Heart right ventricle (tissue), 16 donors: Measurements from ENCODE around the gene METTL15. TPM values are rescaled to one million over a fixed set of nuclear protein-coding genes. Genes with fewer than 3 reads are reported as not detected.

Experiments used
- ATAC-seq, 8 donors: fragments of 200-7000 bp; cut with Tn5 transposase; one replicate each; pipeline ENCODE4 v1.9.1; 2020; ENCODE audit warnings: mild to moderate bottlenecking in 8 of 8, moderate library complexity in 8 of 8, moderate number of reproducible peaks in 1 of 8
- DNase-seq, 2 donors: peaks; one replicate each; pipeline ENCODE4 v3.0.0-alpha.2; 2020
- H3K27ac ChIP-seq, 10 donors: fragments of 200-600 bp; sonication (generic) in 2 of 10; one replicate each; pipeline versions ENCODE4 v1.5.0 to v1.8.0; 2020 to 2022; ENCODE audit warnings: mild to moderate bottlenecking in 3 of 10
- H3K27me3 ChIP-seq, 7 donors: fragments of 200-600 bp; one replicate each; pipeline ENCODE4 v1.8.0; 2021 to 2022; ENCODE audit warnings: mild to moderate bottlenecking in 2 of 7
- H3K36me3 ChIP-seq, 9 donors: fragments of 200-600 bp; sonication (generic) in 1 of 9; one replicate each; pipeline versions ENCODE4 v1.5.0 to v1.8.0; 2020 to 2022; ENCODE audit warnings: mild to moderate bottlenecking in 2 of 9
- H3K4me1 ChIP-seq, 9 donors: fragments of 200-600 bp; sonication (generic) in 1 of 9; one replicate each; pipeline versions ENCODE4 v1.5.0 to v1.8.0; 2020 to 2022; ENCODE audit warnings: mild to moderate bottlenecking in 4 of 9
- H3K4me3 ChIP-seq, 10 donors: fragments of 200-600 bp; sonication (generic) in 2 of 10; one replicate each; pipeline versions ENCODE4 v1.5.0 to v1.8.0; 2020 to 2022; ENCODE audit warnings: mild to moderate bottlenecking in 7 of 10, moderate library complexity in 2 of 10
- H3K9me3 ChIP-seq, 11 donors: fragments of 200-600 bp in 10 of 11; sonication (generic) in 2 of 11; one replicate each; pipeline versions ENCODE4 v1.5.0 to v1.8.0; 2013 to 2022; ENCODE audit warnings: mild to moderate bottlenecking in 2 of 11, control low read depth in 1 of 11, moderate library complexity in 1 of 11
- WGBS, 2 donors: extraction: QIAGEN DNeasy Blood & Tissue Kit; methylation state at CpG; one replicate each; pipeline ENCODE4 v1.1.7; 2013; ENCODE audit warnings: inconsistent platforms in 1 of 2; 5-methylcytosine and 5-hydroxymethylcytosine counted together
- intact Hi-C, 10 donors: fragments of 100-400 bp; cut with DNase I; formaldehyde crosslinking; loops; one replicate each; pipeline versions ENCODE4 v1.11.1 to v1.14.2; 2022
- polyA plus RNA-seq, 2 donors: library from polyadenylated mRNA; stranded (reverse); fragments of 200-250 nt; gene quantifications; one replicate each; pipeline ENCODE4 v1.2.3, GENCODE V29; 2013
- total RNA-seq, 10 donors: library from RNA; stranded (reverse); fragmentation: NEBNext Ultra II Directional in 3 of 10; extraction: Animal tissue kit (Norgen Biotek cat#: 25700) in 3 of 10; gene quantifications; one replicate each; pipeline versions ENCODE4 v1.2.1 to v1.2.4, GENCODE V29; 2021 to 2023
- TF ChIP-seq, protein P1 (sequence below), 9 donors: fragments of 200-600 bp; sonication (generic) in 2 of 9; IDR thresholded peaks; one replicate each; pipeline versions ENCODE4 v1.5.0 to v1.8.0; 2021 to 2022; ENCODE audit warnings: antibody characterized with exemption in 9 of 9, mild to moderate bottlenecking in 5 of 9, moderate library complexity in 1 of 9
- donor health status: Arrhythmogenic right ventricular cardiomyopathy.
- donor health status: ischemic (EF 13 %, LVEDD 7.1; RV severe dilation, severe dysfunction).
- donor health status: healthy with polysubstance abuse.
- donor health status: DM: no; HTN: yes; CAD: no.
- donor health status: DM: no; HTN: no; CAD: no.
- donor health status: ischemic (EF 25% LVEDD 6.9; RV normal size, moderate dysfunction).
- donor health status: ischemic (EF 25% LVEDD 5.7; RV mildly dilated, moderate dysfunction).
- donor health status: healthy.
- donor health status: DM: yes; HTN: yes; CAD: no.
- donor health status: Ischemic cardiomyopathy.
- donor health status: ischemic (EF 35%, LVEDD 5.7; RV mildly dilated, moderate dysfunction).
- donor health status: nonischemic (EF 11% LVEDD 7.7; RV severe dilation, severe dysfunction).
- donor health status: DM: yes; HTN: yes; CAD: no.
- donor health status: PGD.
- donor health status: ischemic (EF 29% LVEDD 5.4; RV normal size, mild dysfunction).
- donor health status: nonischemic (EF 23%, LVEDD 6.1; RV moderate dilation, normal function).

METTL15 gene
- total and polyA plus RNA-seq, 12 donors, result 4.7 to 13.6 (median 11.8) TPM

- Histone ChIP-seq H3K4me3 (no peak overlapping the region), H3K27me3 (no peaks in the 10 kb centered on the region), H3K36me3 (no peaks in the 10 kb centered on the region), H3K27ac (no peak overlapping the region), H3K4me1 (peaks cover 0 to 4% (median 0%) of the 10 kb centered on the region in 9 donors), H3K9me3 (peaks cover 0 to 10% (median 0%) of the 10 kb centered on the region in 11 donors)
- intact Hi-C loops, result no loop called here
- ATAC-seq (no peak), DNase-seq (no peak)
- 66 to 70% methylated on average over 4 of the region's 4 CpGs for WGBS, 2 donors
- TF ChIP-seq, protein P1, sequence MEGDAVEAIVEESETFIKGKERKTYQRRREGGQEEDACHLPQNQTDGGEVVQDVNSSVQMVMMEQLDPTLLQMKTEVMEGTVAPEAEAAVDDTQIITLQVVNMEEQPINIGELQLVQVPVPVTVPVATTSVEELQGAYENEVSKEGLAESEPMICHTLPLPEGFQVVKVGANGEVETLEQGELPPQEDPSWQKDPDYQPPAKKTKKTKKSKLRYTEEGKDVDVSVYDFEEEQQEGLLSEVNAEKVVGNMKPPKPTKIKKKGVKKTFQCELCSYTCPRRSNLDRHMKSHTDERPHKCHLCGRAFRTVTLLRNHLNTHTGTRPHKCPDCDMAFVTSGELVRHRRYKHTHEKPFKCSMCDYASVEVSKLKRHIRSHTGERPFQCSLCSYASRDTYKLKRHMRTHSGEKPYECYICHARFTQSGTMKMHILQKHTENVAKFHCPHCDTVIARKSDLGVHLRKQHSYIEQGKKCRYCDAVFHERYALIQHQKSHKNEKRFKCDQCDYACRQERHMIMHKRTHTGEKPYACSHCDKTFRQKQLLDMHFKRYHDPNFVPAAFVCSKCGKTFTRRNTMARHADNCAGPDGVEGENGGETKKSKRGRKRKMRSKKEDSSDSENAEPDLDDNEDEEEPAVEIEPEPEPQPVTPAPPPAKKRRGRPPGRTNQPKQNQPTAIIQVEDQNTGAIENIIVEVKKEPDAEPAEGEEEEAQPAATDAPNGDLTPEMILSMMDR (IDR thresholded peaks at IDR 0.05), result no peak
Measured at GRCh38 chr11:28232649-28233048, 124.5 kb downstream of the METTL15 start.

DNA sequence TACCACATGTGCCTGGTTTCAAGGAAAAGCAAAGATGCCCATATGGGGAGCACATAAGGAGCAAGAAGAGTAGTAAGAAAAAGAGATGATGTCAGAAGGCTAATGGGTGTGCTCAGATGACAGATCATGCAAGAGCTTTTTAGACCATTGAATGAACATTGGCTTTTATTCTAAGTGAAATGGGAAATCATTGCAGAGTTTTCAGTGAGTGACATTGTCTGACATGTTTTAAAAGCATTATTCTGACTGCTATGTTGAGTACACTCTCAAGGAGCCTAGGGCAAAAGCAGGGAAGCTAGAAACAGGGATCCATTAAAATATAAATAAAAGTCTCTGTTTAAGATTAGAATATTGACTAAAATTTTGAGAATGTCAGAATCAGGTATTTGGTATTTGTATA is 133.6 kb downstream of the METTL15 start:
- Histone ChIP-seq H3K9me3 (no peaks in the 10 kb centered on the region), H3K27ac (no peak overlapping the region), H3K27me3 (no peaks in the 10 kb centered on the region), H3K36me3 (no peaks in the 10 kb centered on the region), H3K4me1 (peaks cover 0 to 20% (median 0%) of the 10 kb centered on the region in 9 donors), H3K4me3 (no peak overlapping the region)
- intact Hi-C loops, result no loop called here
- DNase-seq (no peak), ATAC-seq (no peak)
- TF ChIP-seq, protein P1 (IDR thresholded peaks at IDR 0.05), result no peak

DNA sequence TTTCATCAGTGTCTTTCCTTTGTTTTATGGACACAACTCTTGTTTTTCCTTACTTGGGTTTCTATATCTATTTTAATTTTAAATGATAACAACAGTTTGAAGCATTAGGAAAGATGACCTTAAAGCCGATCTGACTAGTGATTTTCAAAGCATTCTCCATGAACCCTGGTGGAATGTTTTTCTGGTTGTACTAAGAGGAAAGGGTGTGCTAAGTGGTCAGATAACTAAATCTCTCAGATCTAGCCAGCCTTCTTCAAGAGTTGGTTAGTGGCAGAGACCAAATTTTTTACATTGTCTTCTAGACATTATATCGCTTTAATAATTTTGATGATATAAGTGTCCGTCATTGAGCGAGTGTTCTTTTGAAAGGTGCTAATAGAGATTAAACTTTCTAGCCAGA is 134.4 kb downstream of the METTL15 start:
- no peak overlapping the region for H3K27ac ChIP-seq
- no peak overlapping the region for H3K4me3 ChIP-seq
- no peak for ATAC-seq
- no peaks in the 10 kb centered on the region for H3K9me3 ChIP-seq
- no peaks in the 10 kb centered on the region for H3K27me3 ChIP-seq
- no peak for DNase-seq
- peaks cover 0 to 20% (median 0%) of the 10 kb centered on the region in 9 donors for H3K4me1 ChIP-seq
- H3K36me3 ChIP-seq, result no peaks in the 10 kb centered on the region
- intact Hi-C loops, result no loop called here
- TF ChIP-seq, protein P1 (IDR thresholded peaks at IDR 0.05), result no peak
- WGBS, 2 donors, result 65 to 80% methylated on average over 4 of the region's 4 CpGs

GRCh38 chr11:28243061-28243460 is 134.9 kb downstream of the METTL15 start:
- Histone ChIP-seq H3K9me3 (no peaks in the 10 kb centered on the region), H3K4me1 (peaks cover 0 to 20% (median 0%) of the 10 kb centered on the region in 9 donors), H3K27me3 (no peaks in the 10 kb centered on the region), H3K27ac (no peak overlapping the region), H3K36me3 (no peaks in the 10 kb centered on the region), H3K4me3 (no peak overlapping the region)
- TF ChIP-seq, protein P1 (IDR thresholded peaks at IDR 0.05), result no peak
- 38 to 57% methylated on average over 2 of the region's 2 CpGs for WGBS, 2 donors
- no peak for DNase-seq
- ATAC-seq, result peak in 5 of 8 donors; percentile 29 to 78 (median 75)
- intact Hi-C loops, result no loop called here
